RKO (cell line): ENCODE results near the gene BABAM1.

Source experiments
- DNase-seq: peaks from one replicate; pipeline ENCODE4 v3.0.0-alpha.2; 2016; ENCODE audit warnings: low spot score

Gene BABAM1

GRCh38 chr19:17324357-17325114, 57.3 kb downstream of the BABAM1 start:
- DNase-seq, result no peak

- no peak for DNase-seq
Observed at GRCh38 chr19:17325133-17325532, 57.9 kb downstream of the BABAM1 start.

GRCh38 chr19:17325881-17326594, 58.8 kb downstream of the BABAM1 start:
- DNase-seq, result no peak

GRCh38 chr19:17326595-17326966, 59.3 kb downstream of the BABAM1 start:
- no peak for DNase-seq

GRCh38 chr19:17327068-17327653, 59.9 kb downstream of the BABAM1 start:
- no peak for DNase-seq

GRCh38 chr19:17327654-17328516, 60.6 kb downstream of the BABAM1 start:
- no peak for DNase-seq
